GM21619 (cell line): ENCODE data around the gene PTPRC.
"Not testable (repeated sequence)": the region's sequence is repeated elsewhere in the genome, so short reads cannot be mapped to it uniquely, and the experiment has no call there.

Source experiments
- ATAC-seq: cut with Tn5 transposase; IDR thresholded peaks from one replicate; pipeline ENCODE4 v1.9.1; 2021; ENCODE audit not compliant: unreplicated experiment

The PTPRC gene

DNA sequence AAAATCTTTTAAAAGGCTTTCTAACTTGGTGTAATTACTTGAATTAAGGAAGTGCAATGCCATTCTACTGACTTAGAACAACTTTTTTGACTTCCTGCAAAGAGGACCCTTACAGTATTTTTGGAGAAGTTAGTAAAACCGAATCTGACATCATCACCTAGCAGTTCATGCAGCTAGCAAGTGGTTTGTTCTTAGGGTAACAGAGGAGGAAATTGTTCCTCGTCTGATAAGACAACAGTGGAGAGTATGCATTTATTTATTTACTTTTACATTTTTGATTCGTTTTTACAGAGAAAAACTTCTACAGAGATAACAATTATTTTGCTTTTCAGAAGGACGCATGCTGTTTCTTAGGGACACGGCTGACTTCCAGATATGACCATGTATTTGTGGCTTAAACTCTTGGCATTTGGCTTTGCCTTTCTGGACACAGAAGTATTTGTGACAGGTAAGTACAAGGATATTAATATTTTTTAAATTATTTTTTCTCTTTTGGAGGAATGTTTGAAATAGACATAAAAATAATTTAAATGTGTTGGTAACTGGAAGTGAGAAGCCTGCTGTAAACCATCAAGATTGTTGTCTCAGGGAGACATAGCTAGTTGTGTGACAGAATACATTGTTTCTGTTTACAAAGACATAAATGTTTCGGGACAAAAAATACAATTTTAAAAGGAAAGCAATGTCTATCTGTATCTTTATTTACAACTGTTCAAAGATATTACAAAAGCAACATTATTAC is at the start of gene PTPRC:
Gene PTPRC, plus strand, starts transcription at position 147 of the 742 bp plus-strand sequence. Its CDS starts 229 bp downstream, at position 376.
- peak; percentile 70 for ATAC-seq

GRCh38 chr1:198590454-198590853 is 48.4 kb upstream of the PTPRC start:
- no peak for ATAC-seq

- ATAC-seq = no peak
Observed at GRCh38 chr1:198595765-198596164, 43.1 kb upstream of the PTPRC start.

- no peak for ATAC-seq
Observed at GRCh38 chr1:198597690-198598430, 41.0 kb upstream of the PTPRC start.

GRCh38 chr1:198598796-198599321 is 40.0 kb upstream of the PTPRC start:
- ATAC-seq = peak; percentile 72

DNA sequence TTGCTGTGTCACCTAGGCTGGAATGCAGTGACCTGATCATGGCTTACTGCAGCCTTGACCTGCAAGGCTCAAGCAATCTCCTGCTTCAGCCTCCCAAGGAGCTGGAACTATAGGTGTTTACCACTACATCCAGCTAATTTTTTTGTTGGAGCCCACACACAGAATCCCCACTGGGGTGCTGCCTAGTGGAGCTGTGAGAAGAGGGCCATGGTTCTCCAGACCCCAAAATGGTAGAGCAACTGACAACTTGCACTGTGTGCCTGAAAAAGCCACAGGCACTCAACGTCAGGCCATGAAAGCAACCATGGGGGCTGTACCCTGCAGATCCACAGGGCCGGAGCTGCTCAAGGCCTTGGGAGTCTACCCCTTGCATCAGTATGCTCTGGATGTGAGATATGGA is 39.1 kb upstream of the PTPRC start:
- no peak for ATAC-seq

DNA sequence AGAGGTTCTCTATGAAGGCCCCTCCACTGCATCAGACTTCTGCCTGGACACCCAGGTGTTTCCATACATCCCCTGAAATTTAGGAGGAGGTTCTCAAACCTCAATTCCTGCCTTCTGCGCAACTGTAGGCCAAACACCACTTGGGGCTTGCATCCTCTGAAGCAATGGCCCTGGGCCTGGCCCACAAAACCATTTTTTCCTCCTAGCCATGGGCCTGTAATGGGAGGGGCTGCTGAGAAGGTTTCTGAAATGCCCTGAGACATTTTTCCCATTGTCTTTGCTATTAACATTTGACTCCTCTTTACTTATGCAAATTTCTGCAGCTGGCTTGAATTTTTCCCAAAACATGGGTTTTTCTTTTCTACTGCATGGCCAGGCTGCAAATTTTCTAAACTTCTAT is 37.9 kb upstream of the PTPRC start:
- ATAC-seq = no peak

GRCh38 chr1:198601310-198601709 is 37.5 kb upstream of the PTPRC start:
- ATAC-seq = not testable (repeated sequence)

DNA sequence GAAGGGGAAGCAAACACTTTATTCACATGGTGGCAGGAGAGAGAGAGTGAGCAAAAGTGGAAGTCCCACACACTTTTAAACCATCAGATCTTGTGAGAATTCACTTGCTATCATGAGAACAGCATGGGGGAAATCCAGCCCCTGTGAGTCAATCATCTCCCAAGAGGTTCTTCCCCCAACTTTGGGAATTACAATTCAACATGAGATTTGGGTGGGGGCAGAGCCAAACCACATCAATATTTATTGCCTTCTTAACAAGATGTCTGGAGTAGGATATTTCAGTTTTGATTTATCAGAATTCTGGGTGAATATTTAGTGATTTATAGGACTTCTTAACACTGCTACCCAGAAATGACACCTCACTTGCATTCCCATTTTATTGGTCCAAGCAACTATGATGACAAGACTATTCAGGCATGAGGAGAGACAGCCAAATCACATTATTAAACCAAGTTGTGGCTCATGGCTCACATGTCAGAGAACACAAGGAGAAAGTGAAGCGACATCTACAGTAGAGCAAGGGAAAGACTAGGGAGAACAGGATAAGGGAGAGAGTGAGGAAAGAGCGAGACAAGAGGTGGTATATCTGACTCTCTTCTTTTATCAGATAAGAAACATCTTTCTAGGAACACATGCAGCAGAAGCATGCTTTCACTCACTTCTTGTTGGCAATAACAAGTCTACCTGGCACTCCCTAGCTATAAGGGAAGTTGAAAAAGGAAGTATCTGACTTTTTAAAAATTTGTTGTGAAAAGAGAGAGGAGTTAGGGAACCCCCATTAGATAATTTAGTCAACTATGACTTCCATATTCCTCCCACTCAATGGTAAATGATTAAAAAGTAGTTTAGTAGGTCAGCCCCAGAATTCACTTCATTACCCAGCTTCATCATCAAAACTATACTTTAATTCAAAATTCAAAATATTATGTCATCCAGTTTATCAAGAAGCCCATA is 36.6 kb upstream of the PTPRC start:
- peak; percentile 19 for ATAC-seq

- no peak for ATAC-seq
Observed at GRCh38 chr1:198604975-198605374, 33.9 kb upstream of the PTPRC start.

GRCh38 chr1:198605406-198605805 is 33.4 kb upstream of the PTPRC start:
- no peak for ATAC-seq

- no peak for ATAC-seq
Observed at GRCh38 chr1:198606020-198606438, 32.8 kb upstream of the PTPRC start.

GRCh38 chr1:198607714-198608113 is 31.1 kb upstream of the PTPRC start:
- no peak for ATAC-seq

DNA sequence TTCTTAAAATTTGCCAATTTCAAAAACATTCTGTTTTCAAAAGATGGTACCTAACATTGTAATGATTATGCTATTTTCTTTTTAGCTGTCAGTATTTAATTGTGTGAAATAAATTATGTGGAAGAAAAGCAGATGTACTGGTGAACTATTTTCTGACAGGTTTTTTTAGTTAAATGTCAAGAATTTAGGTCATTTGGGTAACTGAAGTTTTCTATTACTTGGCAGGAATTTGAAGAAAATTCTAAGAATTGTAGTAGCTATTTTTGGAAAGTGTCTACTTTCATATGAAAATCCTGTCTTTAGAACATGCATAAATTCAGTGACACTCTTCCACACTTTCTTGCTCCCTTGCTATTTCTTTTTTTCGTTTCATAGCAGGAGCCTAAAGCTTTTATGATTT is 28.5 kb upstream of the PTPRC start:
- no peak for ATAC-seq

GRCh38 chr1:198611219-198611618 is 27.6 kb upstream of the PTPRC start:
- ATAC-seq = no peak

GRCh38 chr1:198612471-198613260 is 26.2 kb upstream of the PTPRC start:
- ATAC-seq = no peak

DNA sequence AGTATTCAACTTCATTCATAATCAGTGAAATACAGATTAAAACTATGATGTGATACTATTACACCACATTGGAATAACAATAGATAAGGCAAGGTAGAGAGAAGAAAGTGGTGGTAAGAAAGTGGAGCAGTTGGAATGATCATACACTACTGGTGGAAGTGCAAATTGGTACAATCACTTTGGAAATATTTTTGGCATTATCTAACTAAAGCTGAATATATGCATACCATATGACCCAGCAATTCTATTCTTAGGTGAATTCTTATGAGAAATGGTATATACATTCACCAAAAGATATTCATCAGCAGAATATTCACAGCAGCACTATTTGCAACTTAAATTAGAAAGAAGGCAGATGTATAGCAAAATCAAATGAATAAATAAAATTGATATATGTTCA is 21.4 kb upstream of the PTPRC start:
- no peak for ATAC-seq

DNA sequence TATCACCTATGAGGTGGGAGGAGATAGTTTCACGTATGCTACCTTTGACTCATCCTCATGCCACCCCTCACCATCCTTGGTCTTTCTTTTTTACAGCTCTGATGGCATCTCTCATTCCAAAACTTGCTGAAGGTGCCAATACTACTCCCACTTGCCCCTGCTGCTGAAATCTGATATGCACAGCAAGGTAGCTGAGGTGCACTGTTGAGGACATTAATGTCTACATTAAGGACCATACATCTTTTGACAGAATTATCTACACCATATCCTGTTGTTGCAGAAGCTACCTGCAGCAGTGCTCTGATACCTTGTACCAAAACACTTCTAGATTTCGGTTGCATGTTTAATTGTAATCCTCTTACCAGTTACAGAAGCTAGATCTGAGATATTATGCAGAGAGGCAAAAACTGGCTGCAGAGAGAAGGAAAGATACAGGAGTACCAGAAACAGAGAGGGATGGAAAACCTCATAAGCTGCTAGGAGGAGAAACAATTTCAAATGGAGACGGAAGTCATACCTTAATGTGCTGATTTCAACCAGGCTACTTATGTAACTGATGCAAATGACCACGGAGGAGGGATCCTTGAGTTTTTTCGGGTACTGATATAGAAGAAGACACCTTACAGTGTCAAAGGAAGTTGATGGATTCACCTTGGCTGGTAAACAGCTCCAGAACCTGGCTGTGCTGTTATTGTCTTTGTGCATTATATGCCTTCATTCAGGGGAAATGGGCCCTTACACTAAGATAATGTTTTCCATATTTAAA is 19.3 kb upstream of the PTPRC start:
- ATAC-seq = no peak

DNA sequence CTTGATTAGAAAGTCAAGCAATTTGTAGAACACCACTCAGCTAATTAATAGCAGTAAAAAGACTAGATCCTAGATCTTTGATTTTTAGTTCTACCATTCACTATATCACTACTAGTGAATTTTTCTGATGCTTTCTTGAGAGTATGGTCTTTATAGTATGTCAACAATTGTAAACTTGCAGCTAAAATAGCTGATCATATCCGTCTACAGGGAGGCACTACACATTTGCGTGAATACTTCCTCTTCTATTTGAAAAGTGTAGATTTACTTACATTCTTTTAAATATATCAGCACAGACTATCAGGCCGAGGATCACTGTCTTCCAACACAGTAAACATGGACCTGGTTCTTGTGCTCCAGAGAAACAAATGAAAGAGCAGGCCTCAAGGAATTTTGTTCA is 18.6 kb upstream of the PTPRC start:
- ATAC-seq = no peak
